HG02642 (cell line): Measurements from ENCODE around the gene CAMSAP2.
A peak's percentile ranks its signal among the peaks of the same experiment; 100 is the strongest.

ENCODE experiments used
- ATAC-seq: cut with Tn5 transposase; IDR thresholded peaks from one replicate; pipeline ENCODE4 v1.9.1; 2021; ENCODE audit warnings: mild to moderate bottlenecking; ENCODE audit not compliant: unreplicated experiment, poor library complexity

The CAMSAP2 gene

DNA sequence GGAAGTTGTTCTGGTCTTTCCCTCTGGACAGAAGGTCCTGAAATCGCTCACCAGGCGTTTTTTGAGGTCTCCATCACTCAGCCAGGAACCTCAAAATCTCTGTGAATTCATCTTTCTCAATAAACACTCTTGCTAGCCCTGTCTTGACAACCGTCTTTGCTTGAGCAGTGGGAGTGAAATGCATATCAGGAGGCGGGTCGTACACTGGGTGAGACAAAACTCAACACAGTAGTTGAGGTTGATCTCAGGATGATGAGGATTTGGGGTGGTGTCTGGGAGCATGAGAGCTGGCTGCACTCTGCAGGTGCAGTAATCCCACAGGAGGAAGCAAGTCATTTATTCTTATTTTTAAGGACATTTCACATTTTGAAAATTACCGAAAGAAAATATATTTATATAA, 136.0 kb downstream of the CAMSAP2 start:
- ATAC-seq = no peak

GRCh38 chr1:200875416-200875815, 136.7 kb downstream of the CAMSAP2 start:
- no peak for ATAC-seq

DNA sequence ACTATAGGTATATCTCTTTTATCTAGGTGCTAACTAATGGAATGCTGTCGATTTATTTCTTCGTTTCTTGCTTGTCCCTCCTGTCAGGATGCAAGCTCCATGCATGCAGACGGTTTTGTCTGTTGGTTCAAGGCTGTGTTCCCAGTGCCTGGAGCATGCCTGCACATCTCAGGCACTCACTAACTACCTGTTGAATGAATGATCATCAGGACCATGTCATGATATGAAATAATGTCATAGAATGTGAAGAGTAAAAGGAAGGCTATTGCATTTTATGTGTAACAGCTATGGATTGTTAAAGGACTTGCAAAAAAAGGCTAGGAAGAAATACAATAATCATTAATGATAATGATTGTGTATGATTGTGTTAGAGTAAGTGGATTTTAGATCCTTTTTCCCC, 138.3 kb downstream of the CAMSAP2 start:
- no peak for ATAC-seq

DNA sequence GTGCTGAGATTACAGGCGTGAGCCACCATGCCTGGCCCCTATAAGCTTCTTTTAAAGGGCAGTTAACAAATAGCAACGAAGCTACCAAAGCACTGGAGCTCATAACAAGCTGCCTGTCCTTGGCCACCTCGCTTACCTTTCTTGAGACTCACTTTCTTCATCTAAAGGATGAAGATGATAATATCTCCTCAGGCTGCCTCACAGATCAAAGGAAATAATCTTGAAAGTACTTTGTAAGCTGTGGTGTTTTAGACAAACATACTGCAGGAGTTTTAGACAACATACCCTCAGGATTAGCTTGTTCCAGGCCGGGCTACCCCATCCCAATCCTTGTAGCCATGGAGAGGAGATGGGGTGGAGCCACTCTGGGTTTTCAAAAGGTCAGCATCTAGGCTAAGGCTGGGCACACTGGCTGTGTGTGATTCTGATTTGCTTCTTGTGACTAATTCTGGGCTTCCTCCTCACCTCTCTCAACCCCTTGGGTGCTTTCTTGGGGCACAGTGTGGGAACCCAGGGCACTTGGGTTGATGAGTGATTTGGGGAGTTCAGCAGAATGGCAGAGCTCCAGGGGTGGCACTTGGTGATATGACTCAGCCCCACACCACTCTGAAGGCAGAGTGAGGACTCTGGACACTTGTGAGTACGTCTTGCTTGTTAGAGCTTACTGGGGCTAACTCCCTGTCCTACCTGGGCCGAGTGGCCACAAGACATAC, 139.3 kb downstream of the CAMSAP2 start:
- peak; percentile 66 for ATAC-seq

DNA sequence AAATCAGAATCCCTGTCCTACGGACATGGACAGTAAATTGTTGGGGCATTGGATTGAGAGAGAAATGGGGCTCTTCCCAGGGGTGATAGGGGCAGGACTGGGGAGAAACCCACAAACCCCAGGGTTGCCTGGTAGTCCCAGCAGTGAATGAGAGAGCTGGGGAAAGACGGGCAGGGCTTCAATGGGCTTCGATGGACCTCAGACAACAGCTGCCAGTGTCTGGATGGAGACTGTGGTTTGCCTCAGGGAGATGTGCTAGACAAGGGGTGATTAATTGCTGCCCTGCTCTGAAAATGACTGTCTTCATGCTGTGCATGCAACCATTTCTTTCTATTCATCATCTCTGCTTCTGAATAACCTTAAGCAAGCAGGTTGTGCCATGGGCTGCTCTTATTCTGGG, 141.5 kb downstream of the CAMSAP2 start:
- peak; percentile 76 for ATAC-seq

GRCh38 chr1:200883118-200883517, 144.4 kb downstream of the CAMSAP2 start:
- no peak for ATAC-seq

DNA sequence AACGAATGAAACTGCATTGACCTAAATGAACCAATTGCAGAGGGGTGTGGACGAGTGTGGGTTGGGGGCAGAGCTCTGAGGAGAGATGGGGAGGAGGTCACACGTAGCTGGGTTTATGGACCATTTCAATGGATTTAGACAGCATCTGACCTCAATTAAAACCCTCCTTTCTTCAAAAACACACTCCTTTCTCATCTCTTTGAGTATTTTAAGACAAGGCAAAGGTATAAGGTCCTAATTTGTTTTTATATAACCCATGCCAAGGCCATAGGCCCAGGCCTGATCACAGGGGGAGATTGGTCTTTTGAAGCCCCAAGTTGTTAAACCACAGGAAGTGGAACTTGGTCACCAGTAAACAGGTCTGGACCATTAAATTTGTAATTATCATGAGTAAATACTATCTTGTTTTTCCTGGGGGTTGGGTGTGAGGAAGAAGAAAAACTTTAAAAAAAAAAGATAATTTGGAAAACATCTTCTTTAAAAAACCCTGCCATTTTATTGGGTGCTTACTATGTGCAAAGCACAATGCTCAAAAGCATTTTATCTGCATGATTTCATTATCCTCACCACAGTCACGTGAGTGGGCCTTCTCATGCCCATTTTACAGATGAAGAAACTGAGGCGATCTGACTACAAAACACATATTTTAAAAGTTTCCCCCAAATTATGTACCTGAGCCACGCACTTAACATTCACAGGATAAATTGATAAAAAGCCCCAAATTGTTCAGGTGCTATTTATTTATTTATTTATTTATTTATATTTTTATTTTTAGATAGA, 147.1 kb downstream of the CAMSAP2 start:
- ATAC-seq = no peak

GRCh38 chr1:200886594-200886993, 147.9 kb downstream of the CAMSAP2 start:
- no peak for ATAC-seq

GRCh38 chr1:200887036-200887435, 148.3 kb downstream of the CAMSAP2 start:
- no peak for ATAC-seq

GRCh38 chr1:200887772-200888348, 149.2 kb downstream of the CAMSAP2 start:
- ATAC-seq = no peak

DNA sequence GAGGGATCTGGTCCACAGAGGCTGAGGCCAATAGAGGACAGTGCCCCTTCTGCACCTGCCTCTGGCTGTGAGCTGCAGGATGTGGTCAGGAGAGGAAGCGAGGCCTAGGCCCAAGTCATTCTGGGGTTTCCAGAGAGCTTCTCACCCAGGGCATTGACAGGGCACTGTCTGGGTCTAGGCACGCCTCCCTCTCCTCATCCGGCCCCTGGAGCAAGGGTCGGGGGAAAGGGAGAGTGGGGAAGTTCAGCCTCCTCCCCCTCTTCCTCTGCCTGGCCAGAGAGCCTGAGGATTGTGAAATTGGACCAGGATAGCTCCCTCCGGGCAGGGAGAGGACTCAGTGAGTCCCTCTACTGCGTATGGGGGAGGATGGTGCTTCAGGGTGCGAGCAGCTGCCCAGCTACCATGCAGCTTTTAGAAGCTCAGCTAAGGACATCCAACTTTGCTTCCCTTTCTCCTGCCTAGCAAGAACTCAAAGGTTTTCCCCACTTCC, 149.7 kb downstream of the CAMSAP2 start:
- ATAC-seq = peak; percentile 91

DNA sequence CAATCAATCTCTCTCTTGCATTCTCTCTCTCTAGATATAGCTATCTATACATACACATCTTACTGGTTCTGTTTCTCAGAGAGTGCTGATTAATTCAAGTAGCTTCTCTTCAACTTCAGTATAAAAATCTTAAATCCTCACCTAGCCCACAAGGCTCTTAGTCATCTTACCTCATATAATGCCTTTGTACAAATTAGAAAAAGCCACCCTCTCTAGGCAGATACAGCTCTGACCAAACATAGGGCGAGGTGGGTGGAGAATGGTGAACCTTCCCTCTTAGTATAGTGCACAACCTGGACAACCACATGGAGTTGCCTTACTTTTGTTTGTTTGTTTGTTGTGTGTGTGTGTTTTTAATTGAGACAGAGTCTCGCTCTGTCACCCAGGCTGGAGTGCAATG, 150.9 kb downstream of the CAMSAP2 start:
- ATAC-seq = no peak

GRCh38 chr1:200890027-200890426, 151.3 kb downstream of the CAMSAP2 start:
- no peak for ATAC-seq

GRCh38 chr1:200890818-200891773, 152.4 kb downstream of the CAMSAP2 start:
- peak; percentile 28 for ATAC-seq

- ATAC-seq = no peak
These were observed 153.1 kb downstream of the CAMSAP2 start for GRCh38 chr1:200891774-200892157.

DNA sequence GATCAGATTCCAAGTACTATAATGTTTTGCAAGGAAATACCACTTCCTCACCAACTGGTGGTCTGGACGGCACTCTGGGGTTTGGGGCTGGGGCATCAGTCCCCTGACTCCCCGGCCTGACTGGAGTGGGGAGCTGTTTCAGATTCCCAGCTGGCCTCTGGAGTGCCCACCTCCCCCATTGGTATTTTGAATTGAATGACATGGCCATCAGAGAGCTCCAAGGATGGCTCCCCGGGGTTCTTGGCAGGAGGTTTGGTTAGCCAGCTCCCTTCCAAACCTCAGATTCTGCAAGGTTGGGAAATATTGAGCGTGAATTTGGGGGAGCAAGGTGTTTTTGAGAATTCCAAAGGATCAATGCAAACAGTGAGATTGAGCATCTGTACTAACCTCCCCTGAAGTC, 153.9 kb downstream of the CAMSAP2 start:
- no peak for ATAC-seq

DNA sequence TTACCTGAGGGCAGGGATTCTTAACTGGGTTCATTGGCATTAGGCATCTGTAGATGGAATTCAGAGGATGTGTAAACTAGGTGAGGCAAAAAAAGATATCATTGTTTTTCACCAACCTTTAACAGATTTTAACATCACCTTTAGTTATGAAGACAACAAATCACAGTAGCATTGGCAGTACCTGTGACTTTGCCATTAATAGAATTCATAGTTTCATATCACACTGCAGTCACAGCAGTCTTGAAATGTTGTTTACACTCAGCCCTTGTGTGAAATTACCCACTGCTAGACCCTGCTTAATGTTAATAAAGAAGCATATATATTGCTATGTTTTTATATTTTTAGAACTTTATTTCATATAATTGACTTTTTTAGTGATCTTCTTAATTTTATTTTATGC, 154.3 kb downstream of the CAMSAP2 start:
- ATAC-seq = no peak

GRCh38 chr1:200893411-200893901, 154.8 kb downstream of the CAMSAP2 start:
- ATAC-seq = no peak

DNA sequence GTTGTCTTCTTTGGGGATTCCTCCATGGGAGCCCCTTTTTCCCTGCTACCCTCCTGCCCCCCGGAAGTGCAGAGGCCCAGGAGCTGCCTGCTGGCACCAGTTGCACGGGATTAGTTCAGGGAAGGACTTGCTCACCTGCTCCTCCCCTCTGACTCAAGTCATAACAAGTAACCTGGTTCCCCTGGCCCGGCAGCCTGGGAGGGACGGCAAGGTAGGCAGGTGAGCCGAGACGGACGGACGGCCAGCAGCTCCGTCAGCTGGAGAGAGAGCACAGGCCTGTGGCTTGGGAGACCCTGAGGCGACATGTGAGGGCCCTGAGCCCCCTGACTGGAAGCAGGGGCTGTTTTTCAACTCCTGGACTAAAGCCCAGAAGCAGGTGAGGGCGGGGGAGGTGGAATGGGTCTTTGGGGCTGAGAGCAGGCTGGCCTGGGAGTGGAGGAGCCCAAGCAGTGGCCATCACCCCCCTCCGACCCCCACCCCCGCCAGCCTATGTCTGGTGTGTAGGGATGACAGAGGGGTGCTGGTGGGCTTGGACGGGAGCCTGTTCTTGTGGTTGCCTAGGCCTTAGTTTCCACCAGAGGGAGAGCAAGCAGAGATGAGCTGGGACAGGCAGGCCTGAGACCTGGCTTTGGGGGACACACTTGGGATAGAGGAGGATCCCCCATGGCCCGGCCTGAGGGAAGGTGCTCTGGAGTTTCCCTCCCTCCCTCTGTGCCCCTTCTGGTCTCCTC, 156.2 kb downstream of the CAMSAP2 start, which contains the start of gene INAVA:
INAVA (plus strand) TSS at position 189 of the 731 bp plus-strand sequence. CDS start 3,501 bp downstream, outside the sequence.
- no peak for ATAC-seq
